Natural killer cell treated with Interleukin-12 subunit alpha and Interleukin-12 subunit beta and Interleukin-15 and Interleukin-18, amount 100 ng/mL, for 72 hours (primary cell): ENCODE measurements around the gene MYADM. TPM values are rescaled to one million over a fixed set of nuclear protein-coding genes. Genes with fewer than 3 reads are reported as not detected.

Experiments used
- ATAC-seq, 2 donors: fragments of 150-1000 bp; cut with Tn5 transposase in 1 of 2; sonication (Bioruptor Pico), chemical (Tn5 transposase) in 1 of 2; 2 replicates each; pipeline ENCODE4 v1.10.0; 2021
- DNase-seq: peaks from one replicate; pipeline ENCODE4 v3.0.0; 2022; ENCODE audit warnings: low spot score
- H3K27ac Mint-ChIP-seq, 2 donors: 1 replicate in 1 of 2; 2 replicates in 1 of 2; pipeline ENCODE4 v1.8.0; 2022; ENCODE audit warnings: mixed read lengths in 2 of 2, mild to moderate bottlenecking in 1 of 2, moderate library complexity in 1 of 2
- H3K27me3 Mint-ChIP-seq, 2 donors: 1 replicate in 1 of 2; 2 replicates in 1 of 2; pipeline ENCODE4 v1.8.0; 2022; ENCODE audit warnings: mixed read lengths in 2 of 2
- H3K36me3 Mint-ChIP-seq: one replicate; pipeline ENCODE4 v1.8.0; 2022; ENCODE audit warnings: mixed read lengths
- H3K4me1 Mint-ChIP-seq, 2 donors: 1 replicate in 1 of 2; 2 replicates in 1 of 2; pipeline ENCODE4 v1.8.0; 2022; ENCODE audit warnings: low read depth in 2 of 2, mixed read lengths in 2 of 2, mild to moderate bottlenecking in 1 of 2
- H3K4me3 Mint-ChIP-seq: one replicate; pipeline ENCODE4 v1.8.0; 2022; ENCODE audit warnings: mixed read lengths
- H3K9me3 Mint-ChIP-seq: 2 replicates; pipeline ENCODE4 v1.8.0; 2022; ENCODE audit warnings: mixed read lengths
- total RNA-seq, 2 donors: library from RNA; stranded (reverse); gene quantifications; one replicate each; pipeline ENCODE4 v1.2.3, GENCODE V29; 2022

MYADM gene
- total RNA-seq, 2 donors from 2014 or later: 17.8 to 17.9 TPM

DNA sequence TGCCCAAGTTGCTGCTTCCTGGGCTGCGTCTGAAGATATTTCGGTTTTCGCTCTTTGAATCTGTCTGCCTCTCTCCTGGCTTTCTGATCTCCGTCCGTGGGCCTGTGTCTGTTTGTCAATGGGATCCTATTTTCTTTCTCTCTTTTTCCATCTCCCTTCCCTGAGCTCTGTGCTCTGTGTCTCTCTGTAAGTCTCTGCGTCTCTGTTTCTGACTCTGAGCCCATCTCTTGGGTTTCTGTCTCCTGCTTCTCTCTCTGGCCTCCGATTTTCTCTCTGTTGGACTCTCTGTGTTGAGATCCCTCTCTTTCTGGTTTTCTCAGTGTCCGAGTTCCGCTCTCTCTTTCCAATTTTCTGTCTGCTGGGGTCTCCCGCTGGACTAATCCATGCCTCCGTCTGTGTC lies 16.1 kb downstream of the MYADM start:
- DNase-seq (no peak), ATAC-seq (no peak)
- Mint-ChIP-seq H3K36me3 (no peaks in the 10 kb centered on the region), H3K4me3 (peak overlapping the region; percentile 2), H3K27me3 (peaks cover 16 to 18% of the 10 kb centered on the region in 2 donors), H3K27ac (no peak overlapping the region), H3K4me1 (peaks cover 6 to 8% of the 10 kb centered on the region in 2 donors), H3K9me3 (no peaks in the 10 kb centered on the region)

DNA sequence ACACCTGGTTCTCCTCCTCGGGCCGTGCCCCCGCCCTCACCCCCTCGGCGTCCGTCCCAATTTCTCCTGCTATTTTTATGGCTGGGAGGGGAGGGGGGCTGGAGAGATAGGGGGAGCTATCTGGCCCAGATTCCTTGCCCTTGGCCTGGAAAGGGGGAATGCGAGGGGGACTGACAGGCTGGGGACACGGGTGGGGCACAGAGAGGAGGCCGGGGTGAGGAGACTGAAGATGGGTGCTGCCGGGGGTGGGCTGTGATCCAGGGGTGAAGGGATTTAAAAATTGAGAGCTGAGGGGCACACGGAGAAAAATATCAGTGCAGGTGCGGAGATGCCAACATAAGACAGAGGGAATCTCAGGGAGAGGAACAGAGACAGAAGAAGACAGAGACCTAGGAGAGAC lies 16.6 kb downstream of the MYADM start:
- Mint-ChIP-seq H3K4me3 (no peak overlapping the region), H3K27me3 (peaks cover 16 to 18% of the 10 kb centered on the region in 2 donors), H3K36me3 (no peaks in the 10 kb centered on the region), H3K27ac (no peak overlapping the region), H3K9me3 (no peaks in the 10 kb centered on the region), H3K4me1 (peaks cover 4 to 6% of the 10 kb centered on the region in 2 donors)
- DNase-seq (no peak), ATAC-seq (no peak)

DNA sequence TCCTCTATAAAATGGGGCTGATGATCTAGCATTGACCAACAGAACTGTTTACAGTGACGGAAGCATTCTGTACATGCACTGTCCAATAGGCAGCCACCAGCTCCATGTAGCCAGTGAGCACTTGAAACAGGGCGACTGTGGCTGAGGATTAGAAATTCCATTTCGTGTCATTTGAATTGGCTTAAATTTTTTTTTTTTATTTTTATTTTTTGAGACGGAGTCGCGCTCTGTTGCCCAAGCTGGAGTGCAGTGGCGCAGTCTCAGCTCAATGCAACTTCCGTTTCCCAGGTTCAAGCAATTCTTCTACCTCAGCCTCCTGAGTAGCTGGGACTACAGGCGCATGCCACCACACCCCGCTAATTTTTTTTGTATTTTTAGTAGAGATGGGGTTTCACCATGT lies 17.4 kb downstream of the MYADM start:
- no peaks in the 10 kb centered on the region for H3K9me3 Mint-ChIP-seq
- no peak overlapping the region for H3K4me3 Mint-ChIP-seq
- no peak overlapping the region for H3K27ac Mint-ChIP-seq
- no peaks in the 10 kb centered on the region for H3K36me3 Mint-ChIP-seq
- ATAC-seq (no peak), DNase-seq (no peak)
- H3K4me1 Mint-ChIP-seq: peaks cover 6% of the 10 kb centered on the region in 2 donors
- peaks cover 16 to 18% of the 10 kb centered on the region in 2 donors for H3K27me3 Mint-ChIP-seq

DNA sequence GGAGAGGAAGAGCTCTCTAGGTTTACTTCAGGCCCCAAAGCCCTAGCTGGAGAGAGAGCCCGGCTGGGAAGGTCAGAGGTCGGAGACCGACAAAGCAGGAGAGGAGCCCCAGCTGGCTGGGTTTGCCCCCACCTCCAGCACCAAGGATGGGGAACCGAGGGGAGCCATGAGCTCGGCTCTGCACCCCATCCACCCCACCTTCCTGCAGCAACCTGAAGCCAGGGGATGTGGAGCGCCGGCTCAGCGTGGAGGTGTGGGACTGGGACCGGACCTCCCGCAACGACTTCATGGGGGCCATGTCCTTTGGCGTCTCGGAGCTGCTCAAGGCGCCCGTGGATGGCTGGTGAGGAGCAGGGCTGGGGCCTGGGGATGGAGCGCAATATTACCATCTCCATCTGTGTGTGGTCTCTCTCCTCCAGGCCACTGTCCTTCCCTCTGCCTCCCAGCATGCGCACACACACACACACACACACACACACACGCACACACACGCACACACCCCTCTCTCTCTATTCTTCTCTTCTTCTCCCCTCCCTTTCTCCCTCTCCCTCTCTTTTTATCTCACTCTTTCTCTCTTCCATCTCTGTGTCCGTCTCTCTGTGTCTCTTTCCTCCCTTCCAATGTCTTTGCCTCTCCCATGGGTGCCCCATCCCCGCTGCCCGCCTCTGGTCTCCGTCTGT lies 24.8 kb downstream of the MYADM start:
- Mint-ChIP-seq H3K4me1 (peaks cover 0 to 3% of the 10 kb centered on the region in 2 donors), H3K36me3 (no peaks in the 10 kb centered on the region), H3K4me3 (no peak overlapping the region), H3K27ac (no peak overlapping the region), H3K9me3 (no peaks in the 10 kb centered on the region), H3K27me3 (peaks cover 28 to 30% of the 10 kb centered on the region in 2 donors)
- ATAC-seq (no peak), DNase-seq (no peak)

DNA sequence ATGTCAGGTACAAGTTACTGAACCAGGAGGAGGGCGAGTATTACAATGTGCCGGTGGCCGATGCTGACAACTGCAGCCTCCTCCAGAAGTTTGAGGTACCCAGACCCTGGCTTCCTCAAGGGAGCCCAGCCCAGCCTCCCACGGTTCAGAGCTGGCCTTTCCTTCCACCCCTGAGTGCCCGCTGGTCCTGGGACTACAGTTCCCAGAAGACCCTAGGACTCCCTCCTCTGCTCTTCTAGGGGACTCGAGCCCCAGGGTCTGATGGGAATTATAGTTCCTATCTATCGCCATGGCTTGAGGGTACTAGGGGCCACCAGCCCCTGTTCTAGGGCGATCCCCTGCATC lies 25.3 kb downstream of the MYADM start:
- Mint-ChIP-seq H3K4me1 (peaks cover 0 to 3% of the 10 kb centered on the region in 2 donors), H3K27ac (no peak overlapping the region), H3K9me3 (no peaks in the 10 kb centered on the region), H3K36me3 (no peaks in the 10 kb centered on the region), H3K27me3 (peaks cover 30 to 35% of the 10 kb centered on the region in 2 donors), H3K4me3 (no peak overlapping the region)
- ATAC-seq (no peak), DNase-seq (no peak)

DNA sequence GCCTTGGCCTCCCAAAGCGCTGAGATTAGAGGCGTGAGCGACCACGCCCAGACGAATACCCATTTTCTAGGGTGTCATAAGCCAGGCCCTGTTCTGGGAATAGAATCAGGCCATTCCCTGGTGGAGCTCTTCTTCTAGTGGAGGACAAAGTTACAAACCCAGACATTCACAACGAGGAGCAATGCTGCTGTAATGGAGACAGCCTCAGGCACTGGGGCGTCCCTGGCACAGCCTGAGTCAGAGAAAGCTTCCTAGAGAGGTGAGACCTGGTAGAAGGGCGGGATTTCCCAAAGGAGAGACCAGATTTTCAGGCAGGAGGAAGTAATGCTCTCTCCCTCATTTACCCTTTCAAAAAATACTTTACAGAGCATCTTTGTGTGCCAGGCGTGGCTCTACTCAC lies 27.0 kb downstream of the MYADM start:
- peaks cover 41 to 44% of the 10 kb centered on the region in 2 donors for H3K27me3 Mint-ChIP-seq
- ATAC-seq (no peak), DNase-seq (no peak)
- no peak overlapping the region for H3K27ac Mint-ChIP-seq
- H3K4me1 Mint-ChIP-seq: peaks cover 0 to 9% of the 10 kb centered on the region in 2 donors
- no peaks in the 10 kb centered on the region for H3K9me3 Mint-ChIP-seq
- no peaks in the 10 kb centered on the region for H3K36me3 Mint-ChIP-seq
- no peak overlapping the region for H3K4me3 Mint-ChIP-seq

DNA sequence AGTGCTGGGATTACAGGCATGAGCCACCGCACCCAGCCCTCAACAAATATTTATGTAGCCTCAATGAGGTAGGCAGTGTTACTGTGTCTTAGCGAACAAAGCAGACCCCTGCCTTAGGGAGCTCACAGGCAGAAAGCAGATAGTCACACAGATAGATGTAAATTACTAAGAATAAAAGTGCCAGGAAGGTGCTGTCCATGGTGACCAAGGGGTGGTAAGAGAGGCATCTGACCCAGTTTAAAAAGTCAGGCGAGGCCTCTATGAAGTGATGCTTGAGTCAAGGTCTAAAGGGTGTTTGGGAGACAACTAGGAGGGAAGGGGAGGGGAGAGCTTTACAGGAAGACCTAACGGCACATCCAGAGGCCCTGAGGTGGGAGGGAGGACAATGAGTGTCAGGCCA lies 29.0 kb downstream of the MYADM start:
- DNase-seq: no peak

DNA sequence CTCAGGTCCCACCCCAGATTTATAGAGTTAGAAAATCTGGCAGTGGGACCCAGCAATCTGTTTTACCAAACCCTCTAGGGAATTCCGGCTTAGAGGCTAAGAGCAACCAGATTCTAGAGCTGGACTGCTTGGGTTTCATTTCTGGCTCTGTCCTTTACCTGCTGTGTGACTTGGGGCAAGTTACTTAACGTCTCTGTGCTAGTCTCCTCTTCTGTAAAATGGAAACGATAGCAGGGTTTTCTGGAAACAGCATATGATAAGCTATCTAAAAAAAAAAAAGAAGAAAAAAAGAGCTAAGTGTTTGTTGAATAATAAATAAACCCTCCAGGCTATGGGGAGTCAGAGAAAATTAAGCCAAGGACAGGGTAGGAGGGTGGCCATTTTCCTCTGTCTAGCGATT lies 29.8 kb downstream of the MYADM start:
- no peaks in the 10 kb centered on the region for H3K9me3 Mint-ChIP-seq
- H3K27me3 Mint-ChIP-seq: peaks cover 32 to 38% of the 10 kb centered on the region in 2 donors
- DNase-seq (no peak), ATAC-seq (no peak)
- H3K36me3 Mint-ChIP-seq: no peaks in the 10 kb centered on the region
- H3K4me1 Mint-ChIP-seq: peaks cover 0 to 6% of the 10 kb centered on the region in 2 donors
- H3K27ac Mint-ChIP-seq: no peak overlapping the region
- H3K4me3 Mint-ChIP-seq: no peak overlapping the region

More for the DNA sequence above, 29.0 kb downstream of the MYADM start:
- no peak for ATAC-seq
- no peaks in the 10 kb centered on the region for H3K36me3 Mint-ChIP-seq
- no peak overlapping the region for H3K4me3 Mint-ChIP-seq
- H3K27me3 Mint-ChIP-seq: peaks cover 39 to 41% of the 10 kb centered on the region in 2 donors
- no peaks in the 10 kb centered on the region for H3K9me3 Mint-ChIP-seq
- H3K27ac Mint-ChIP-seq: no peak overlapping the region
- H3K4me1 Mint-ChIP-seq: peaks cover 0 to 6% of the 10 kb centered on the region in 2 donors

DNA sequence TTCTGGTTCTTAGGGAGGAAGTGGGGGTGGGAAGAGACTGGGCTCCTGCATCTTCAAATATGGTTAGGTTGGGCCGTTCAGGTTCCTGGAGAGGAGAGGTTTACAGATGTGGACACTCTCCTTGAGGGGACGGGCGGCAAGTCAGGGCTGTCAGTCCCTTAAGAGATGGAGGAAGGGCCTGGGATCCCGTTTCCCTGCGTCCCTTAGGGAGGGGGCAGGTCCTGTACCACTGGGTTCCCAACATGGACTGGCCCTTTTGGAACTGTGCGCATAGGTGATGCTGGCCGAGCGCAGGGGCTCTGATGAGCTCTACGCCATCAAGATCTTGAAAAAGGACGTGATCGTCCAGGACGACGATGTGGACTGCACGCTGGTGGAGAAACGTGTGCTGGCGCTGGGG lies 30.5 kb downstream of the MYADM start:
- Mint-ChIP-seq H3K27ac (no peak overlapping the region), H3K4me3 (no peak overlapping the region), H3K9me3 (no peaks in the 10 kb centered on the region), H3K36me3 (no peaks in the 10 kb centered on the region), H3K4me1 (peaks cover 0 to 6% of the 10 kb centered on the region in 2 donors), H3K27me3 (peaks cover 32 to 33% of the 10 kb centered on the region in 2 donors)
- ATAC-seq: no peak
- no peak for DNase-seq

DNA sequence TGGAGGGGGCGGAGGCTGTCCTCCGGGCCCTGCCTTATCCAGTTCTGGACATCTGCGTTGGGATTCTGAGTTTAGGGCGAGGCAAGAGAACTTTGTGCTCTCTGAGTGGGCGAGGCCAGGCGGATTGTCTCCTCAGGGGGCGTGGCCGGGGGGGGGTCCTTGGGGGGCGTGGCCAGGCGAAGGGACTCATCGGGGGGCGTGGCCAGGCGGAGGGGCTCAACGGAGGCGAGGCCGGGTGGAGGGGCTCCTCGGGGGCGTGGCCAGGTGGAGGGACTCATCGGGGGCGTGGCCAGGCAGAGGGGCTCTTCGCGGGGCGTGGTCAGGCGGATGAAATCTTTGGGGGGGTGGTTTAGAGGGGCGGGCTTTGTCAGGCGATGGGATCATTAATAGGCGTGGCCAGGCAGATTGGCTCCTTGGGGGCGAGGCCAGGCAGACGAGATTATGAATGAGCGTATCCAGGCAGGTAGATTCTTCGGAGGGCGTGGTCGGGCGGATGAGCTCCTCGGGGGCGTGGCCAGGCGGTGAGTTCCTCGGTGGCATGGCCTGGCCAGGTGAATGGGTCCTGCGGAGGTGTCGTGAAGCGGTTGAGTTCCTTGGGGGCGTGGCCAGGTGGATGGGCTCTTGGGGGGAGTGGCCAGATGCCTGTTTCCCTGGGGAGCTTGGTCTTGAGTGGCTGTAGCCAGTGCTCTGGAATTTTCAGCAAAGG lies 31.1 kb downstream of the MYADM start:
- ATAC-seq (no peak), DNase-seq (no peak)
- Mint-ChIP-seq H3K36me3 (no peaks in the 10 kb centered on the region), H3K4me3 (no peak overlapping the region), H3K27me3 (peaks cover 31 to 32% of the 10 kb centered on the region in 2 donors), H3K9me3 (no peaks in the 10 kb centered on the region), H3K27ac (no peak overlapping the region), H3K4me1 (peaks cover 0 to 6% of the 10 kb centered on the region in 2 donors)

DNA sequence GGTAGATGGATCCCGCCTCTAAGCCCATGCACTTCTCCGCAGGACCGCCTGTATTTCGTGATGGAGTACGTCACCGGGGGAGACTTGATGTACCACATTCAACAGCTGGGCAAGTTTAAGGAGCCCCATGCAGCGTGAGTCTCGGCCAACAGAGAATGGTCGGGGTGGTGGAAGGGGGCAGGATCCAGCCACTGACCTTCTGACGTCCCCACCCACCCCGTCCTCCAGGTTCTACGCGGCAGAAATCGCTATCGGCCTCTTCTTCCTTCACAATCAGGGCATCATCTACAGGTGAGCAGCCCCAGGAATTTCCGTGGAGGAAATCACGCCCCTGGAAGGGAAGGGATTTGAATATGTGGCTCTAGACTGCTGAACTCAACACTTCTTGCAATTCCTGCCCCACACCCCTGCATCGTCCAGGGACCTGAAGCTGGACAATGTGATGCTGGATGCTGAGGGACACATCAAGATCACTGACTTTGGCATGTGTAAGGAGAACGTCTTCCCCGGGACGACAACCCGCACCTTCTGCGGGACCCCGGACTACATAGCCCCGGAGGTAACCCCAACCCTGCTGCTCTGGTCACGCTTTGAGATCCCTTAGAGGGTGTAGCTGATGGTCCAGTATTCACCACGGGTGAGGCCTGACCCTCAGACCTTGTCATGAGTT lies 32.6 kb downstream of the MYADM start:
- Mint-ChIP-seq H3K4me1 (peaks cover 5 to 13% of the 10 kb centered on the region in 2 donors), H3K27ac (no peak overlapping the region), H3K9me3 (no peaks in the 10 kb centered on the region), H3K27me3 (peaks cover 30 to 31% of the 10 kb centered on the region in 2 donors), H3K36me3 (no peaks in the 10 kb centered on the region), H3K4me3 (no peak overlapping the region)
- DNase-seq: no peak
- no peak for ATAC-seq

DNA sequence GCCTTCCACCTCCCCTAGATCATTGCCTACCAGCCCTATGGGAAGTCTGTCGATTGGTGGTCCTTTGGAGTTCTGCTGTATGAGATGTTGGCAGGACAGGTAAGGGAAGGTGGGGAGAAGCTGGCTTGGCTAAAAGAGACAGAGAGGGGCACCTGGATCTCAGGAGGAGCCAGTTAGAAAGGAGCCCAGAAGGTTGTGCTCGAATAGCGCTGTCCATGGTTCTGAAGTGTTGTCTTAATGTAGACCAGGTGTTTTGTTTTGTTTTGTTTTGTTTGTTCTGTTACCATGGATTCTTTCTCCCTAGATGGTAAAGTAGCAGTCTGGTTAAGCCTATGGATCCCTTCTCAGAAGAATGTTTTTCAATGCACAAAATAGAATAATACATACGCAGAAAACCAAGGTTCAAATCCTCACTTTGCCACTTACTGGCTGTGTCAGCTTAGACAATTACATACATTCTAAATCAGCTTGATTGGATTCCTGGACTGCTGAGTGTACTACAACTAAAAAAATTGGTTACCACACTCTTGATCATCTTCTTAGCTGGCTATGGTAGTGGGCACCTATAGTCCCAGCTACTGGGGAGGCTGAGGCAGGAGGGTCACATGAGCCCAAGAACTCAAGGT lies 35.5 kb downstream of the MYADM start:
- Mint-ChIP-seq H3K4me1 (peaks cover 27 to 28% of the 10 kb centered on the region in 2 donors), H3K4me3 (no peak overlapping the region), H3K27me3 (peaks cover 41 to 45% of the 10 kb centered on the region in 2 donors), H3K9me3 (no peaks in the 10 kb centered on the region), H3K36me3 (no peaks in the 10 kb centered on the region), H3K27ac (no peak overlapping the region)
- no peak for ATAC-seq
- DNase-seq: no peak

DNA sequence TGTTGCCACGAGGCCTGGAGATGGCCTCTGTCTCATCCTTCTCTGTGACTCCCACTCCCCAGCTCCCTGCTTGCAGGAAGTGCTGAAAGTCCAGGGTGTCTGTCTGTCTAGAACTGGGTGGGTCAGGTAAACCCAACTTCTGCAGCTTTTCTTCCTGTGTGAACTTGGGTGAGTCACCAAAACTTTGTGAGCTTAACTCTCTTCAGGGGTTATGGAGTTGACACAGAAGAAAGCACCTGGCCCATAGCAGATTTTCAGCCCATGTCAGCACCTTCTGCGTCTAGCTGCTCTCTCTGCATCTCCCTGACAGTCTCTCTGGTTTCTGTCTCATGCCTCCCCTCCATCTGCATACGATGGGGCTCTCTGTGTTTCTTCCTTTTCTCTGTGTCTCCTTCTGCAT lies 37.2 kb downstream of the MYADM start:
- ATAC-seq (no peak), DNase-seq (no peak)
- peaks cover 5% of the 10 kb centered on the region for H3K36me3 Mint-ChIP-seq

DNA sequence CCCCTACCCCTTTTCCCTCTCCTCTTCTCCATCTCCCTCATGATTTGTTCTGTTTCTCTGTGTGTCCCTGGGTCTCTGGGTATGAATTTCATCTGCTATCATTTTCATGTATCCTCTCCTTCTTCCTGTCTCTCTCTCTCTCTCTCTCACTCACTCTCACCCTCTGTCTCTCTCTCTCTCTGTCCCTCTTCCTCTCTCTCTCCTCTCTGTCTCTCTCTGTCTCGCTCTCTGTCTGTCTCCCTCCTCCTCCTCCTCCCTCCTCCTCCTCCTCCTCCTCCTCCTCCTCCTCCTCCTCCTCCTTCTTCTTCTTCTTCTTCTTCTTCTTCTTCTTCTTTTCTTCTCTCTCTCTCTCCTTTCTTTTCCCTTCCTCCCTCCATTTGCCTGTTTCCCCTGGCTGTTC lies 38.1 kb downstream of the MYADM start:
- peaks cover 5% of the 10 kb centered on the region for H3K36me3 Mint-ChIP-seq
- peaks cover 31 to 36% of the 10 kb centered on the region in 2 donors for H3K4me1 Mint-ChIP-seq
- H3K27ac Mint-ChIP-seq: no peak overlapping the region
- peaks cover 53 to 59% of the 10 kb centered on the region in 2 donors for H3K27me3 Mint-ChIP-seq
- H3K4me3 Mint-ChIP-seq: no peak overlapping the region
- ATAC-seq (no peak), DNase-seq (no peak)
- H3K9me3 Mint-ChIP-seq: no peaks in the 10 kb centered on the region

More for the DNA sequence above, 37.2 kb downstream of the MYADM start:
- no peak overlapping the region for H3K4me3 Mint-ChIP-seq
- H3K9me3 Mint-ChIP-seq: no peaks in the 10 kb centered on the region
- H3K27me3 Mint-ChIP-seq: peaks cover 47 to 50% of the 10 kb centered on the region in 2 donors
- H3K4me1 Mint-ChIP-seq: peaks cover 28 to 36% of the 10 kb centered on the region in 2 donors
- H3K27ac Mint-ChIP-seq: no peak overlapping the region
